NB4 (cell line): ENCODE measurements around the gene STIM2.

Experiments used
- CTCF ChIP-seq: IDR thresholded peaks from one replicate; pipeline ENCODE4 v1.5.1; 2012; ENCODE audit warnings: low read depth, low read length
- MYC ChIP-seq: IDR thresholded peaks from 2 replicates; pipeline ENCODE4 v1.6.1; 2011; ENCODE audit warnings: low read depth, low read length
- POLR2A ChIP-seq: IDR thresholded peaks from 2 replicates; pipeline ENCODE4 v1.6.1; 2011; ENCODE audit warnings: mild to moderate bottlenecking; ENCODE audit not compliant: insufficient read length; ENCODE audit errors: extremely low read depth
- TF ChIP-seq, protein P1 (sequence below): IDR thresholded peaks from 2 replicates; pipeline ENCODE4 v1.6.1; 2011; ENCODE audit warnings: low read depth, low read length

DNA sequence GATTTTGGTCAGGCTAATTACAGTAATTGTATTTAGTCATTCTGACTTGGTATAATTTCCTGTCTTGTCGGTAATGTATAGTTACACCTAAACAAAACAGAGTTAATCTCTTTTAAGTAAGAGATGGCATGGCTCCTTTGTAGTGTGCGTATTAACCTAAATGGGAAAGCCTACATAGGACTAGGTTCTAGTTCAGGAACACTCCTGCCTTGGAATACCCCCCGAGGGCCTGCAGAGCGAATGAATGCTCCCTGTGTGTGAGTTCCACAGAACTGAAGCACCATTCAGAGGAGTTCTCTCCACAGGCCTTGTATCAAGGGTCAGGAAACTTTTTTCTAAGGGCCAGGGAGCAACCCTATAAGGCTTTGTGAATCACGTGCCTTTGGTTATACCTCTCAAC, 44.9 kb upstream of the STIM2 start:
- no peak for TF ChIP-seq POLR2A
- TF ChIP-seq CTCF = no peak
- TF ChIP-seq MYC = no peak
- TF ChIP-seq, protein P1, sequence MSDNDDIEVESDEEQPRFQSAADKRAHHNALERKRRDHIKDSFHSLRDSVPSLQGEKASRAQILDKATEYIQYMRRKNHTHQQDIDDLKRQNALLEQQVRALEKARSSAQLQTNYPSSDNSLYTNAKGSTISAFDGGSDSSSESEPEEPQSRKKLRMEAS = no peak
